Measurements from ENCODE around the gene TMEM178B. TPM values are rescaled to one million over a fixed set of nuclear protein-coding genes. Genes with fewer than 3 reads are reported as not detected.

The TMEM178B gene
- polyA plus RNA-seq, 1 donor from 2014 or later, result 40.7 TPM

- Histone ChIP-seq H2AFZ (ENCODE audit: low read depth, low read length) (no peak overlapping the region), H3K27ac (ENCODE audit: low read length) (no peak overlapping the region), H4K20me1 (ENCODE audit: insufficient read depth) (no peaks in the 10 kb centered on the region), H3K27me3 (ENCODE audit: insufficient read depth, low read depth, low read length) (no peaks in the 10 kb centered on the region), H3K4me3 (ENCODE audit: low read length) (no peak overlapping the region), H3K79me2 (replicated peaks; ENCODE audit: insufficient read depth, low read length) (no peaks in the 10 kb centered on the region), H3K9ac (ENCODE audit: low read length) (no peak overlapping the region), H3F3A (ENCODE audit: insufficient read depth, low read length, poor library complexity, severe bottlenecking) (no peaks in the 10 kb centered on the region), H3K4me2 (ENCODE audit: low read length) (no peak overlapping the region), H3K9me3 (ENCODE audit: low read length) (no peaks in the 10 kb centered on the region), H3K9me2 (ENCODE audit: insufficient read depth, low read length) (no peaks in the 10 kb centered on the region), H3K36me3 (ENCODE audit: insufficient read depth, low read length) (no peaks in the 10 kb centered on the region)
- TF ChIP-seq CTCF (IDR thresholded peaks at IDR 0.05; ENCODE audit: poor library complexity, severe bottlenecking) (no peak), RAD21 (conservative IDR thresholded peaks at IDR 0.05) (no peak), SMC3 (conservative IDR thresholded peaks at IDR 0.05; ENCODE audit: poor library complexity) (no peak), MXI1 (conservative IDR thresholded peaks at IDR 0.05; ENCODE audit: poor library complexity, severe bottlenecking) (no peak), REST (IDR thresholded peaks at IDR 0.05; ENCODE audit: borderline replicate concordance) (no peak), TAF1 (IDR thresholded peaks at IDR 0.05; ENCODE audit: low read depth) (no peak), EP300 (conservative IDR thresholded peaks at IDR 0.05; ENCODE audit: poor library complexity, severe bottlenecking) (no peak), POLR2AphosphoS5 (IDR thresholded peaks at IDR 0.05) (no peak), EZH2 (IDR thresholded peaks at IDR 0.05; ENCODE audit: borderline replicate concordance, insufficient read depth, low read length, poor library complexity, severe bottlenecking) (no peak)
Observed at GRCh38 chr7:141377906-141378305, 304.0 kb downstream of the TMEM178B start.

- Histone ChIP-seq H4K20me1 (ENCODE audit: insufficient read depth) (no peaks in the 10 kb centered on the region), H3K4me2 (ENCODE audit: low read length) (no peak overlapping the region), H3K4me3 (ENCODE audit: low read length) (no peak overlapping the region), H3K27me3 (ENCODE audit: insufficient read depth, low read depth, low read length) (no peaks in the 10 kb centered on the region), H3K9me2 (ENCODE audit: insufficient read depth, low read length) (no peaks in the 10 kb centered on the region), H3K27ac (ENCODE audit: low read length) (no peak overlapping the region), H3K9me3 (ENCODE audit: low read length) (no peaks in the 10 kb centered on the region), H3F3A (ENCODE audit: insufficient read depth, low read length, poor library complexity, severe bottlenecking) (no peaks in the 10 kb centered on the region), H3K79me2 (replicated peaks; ENCODE audit: insufficient read depth, low read length) (no peaks in the 10 kb centered on the region), H2AFZ (ENCODE audit: low read depth, low read length) (no peak overlapping the region), H3K9ac (ENCODE audit: low read length) (no peak overlapping the region), H3K36me3 (ENCODE audit: insufficient read depth, low read length) (no peaks in the 10 kb centered on the region)
- TF ChIP-seq EP300 (conservative IDR thresholded peaks at IDR 0.05; ENCODE audit: poor library complexity, severe bottlenecking) (no peak), POLR2AphosphoS5 (IDR thresholded peaks at IDR 0.05) (no peak), TAF1 (IDR thresholded peaks at IDR 0.05; ENCODE audit: low read depth) (no peak), SMC3 (conservative IDR thresholded peaks at IDR 0.05; ENCODE audit: poor library complexity) (no peak), REST (IDR thresholded peaks at IDR 0.05; ENCODE audit: borderline replicate concordance) (no peak), CTCF (IDR thresholded peaks at IDR 0.05; ENCODE audit: poor library complexity, severe bottlenecking) (no peak), EZH2 (IDR thresholded peaks at IDR 0.05; ENCODE audit: borderline replicate concordance, insufficient read depth, low read length, poor library complexity, severe bottlenecking) (no peak), RAD21 (conservative IDR thresholded peaks at IDR 0.05) (no peak), MXI1 (conservative IDR thresholded peaks at IDR 0.05; ENCODE audit: poor library complexity, severe bottlenecking) (no peak)
Observed at GRCh38 chr7:141378405-141378804, 304.5 kb downstream of the TMEM178B start.

All from neural cell (in vitro differentiated cells).